OCI-LY1 (cell line): Measurements from ENCODE around the gene RAD51B.

Experiments used
- H2AFZ ChIP-seq: fragments of 200-600 bp; sonication (generic), shearing (Covaris generic); 2 replicates; pipeline ENCODE4 v1.6.0; 2014; ENCODE audit warnings: antibody characterized with exemption, mild to moderate bottlenecking, low read length
- H3F3A ChIP-seq: fragments of 200-600 bp; sonication (generic), shearing (Covaris generic); 2 replicates; pipeline ENCODE4 v1.6.0; 2014; ENCODE audit warnings: mild to moderate bottlenecking, antibody characterized with exemption, low read length, moderate library complexity; ENCODE audit not compliant: insufficient read depth
- H3K27ac ChIP-seq: fragments of 200-600 bp; sonication (generic); 2 replicates; pipeline ENCODE4 v1.5.1; 2014; ENCODE audit warnings: low read length, mixed run types, mild to moderate bottlenecking, low read depth; ENCODE audit not compliant: poor library complexity, severe bottlenecking
- H3K27me3 ChIP-seq: fragments of 200-600 bp; sonication (generic); 2 replicates; pipeline ENCODE4 v1.6.0; 2014; ENCODE audit warnings: antibody characterized with exemption, mild to moderate bottlenecking, low read length, moderate library complexity; ENCODE audit not compliant: insufficient read depth
- H3K36me3 ChIP-seq: fragments of 200-600 bp; sonication (generic); 2 replicates; pipeline ENCODE4 v1.6.1; 2014; ENCODE audit warnings: mild to moderate bottlenecking, antibody characterized with exemption, low read length, moderate library complexity, mixed read lengths; ENCODE audit not compliant: insufficient read depth
- H3K4me1 ChIP-seq: fragments of 200-600 bp; sonication (generic); 2 replicates; pipeline ENCODE4 v1.5.1; 2014; ENCODE audit warnings: mild to moderate bottlenecking, low read length, moderate library complexity; ENCODE audit not compliant: insufficient read depth, severe bottlenecking
- H3K4me2 ChIP-seq: fragments of 200-600 bp; sonication (generic), shearing (Covaris generic); 2 replicates; pipeline ENCODE4 v1.6.1; 2014; ENCODE audit warnings: low read length
- H3K4me3 ChIP-seq: fragments of 200-600 bp; sonication (generic); 2 replicates; pipeline ENCODE4 v1.5.1; 2014; ENCODE audit warnings: low read length, low read depth, mild to moderate bottlenecking, mixed read lengths; ENCODE audit not compliant: poor library complexity, severe bottlenecking
- H3K79me2 ChIP-seq: fragments of 200-600 bp; shearing (Covaris generic); 2 replicates; pipeline ENCODE4 v1.6.1; 2016; ENCODE audit warnings: mixed run types, low read length, mixed read lengths; ENCODE audit not compliant: insufficient read depth
- H3K9ac ChIP-seq: fragments of 200-600 bp; sonication (generic), shearing (Covaris generic); 2 replicates; pipeline ENCODE4 v1.6.1; 2014; ENCODE audit warnings: mild to moderate bottlenecking, low read length, mixed read lengths
- H3K9me2 ChIP-seq: fragments of 200-600 bp; sonication (generic), shearing (Covaris generic); 2 replicates; pipeline ENCODE4 v1.6.1; 2014; ENCODE audit warnings: low read depth, mild to moderate bottlenecking, low read length, mixed read lengths
- H3K9me3 ChIP-seq: fragments of 200-600 bp; shearing (Covaris generic); 2 replicates; pipeline ENCODE4 v1.6.1; 2014; ENCODE audit warnings: low read length, mixed read lengths
- H4K20me1 ChIP-seq: fragments of 200-600 bp; sonication (generic), shearing (Covaris generic); 2 replicates; pipeline ENCODE4 v1.6.0; 2016; ENCODE audit warnings: mild to moderate bottlenecking, low read length; ENCODE audit not compliant: insufficient read depth
- CTCF ChIP-seq: fragments of 200-600 bp; sonication (generic), shearing (Covaris generic); IDR thresholded peaks from 2 replicates; pipeline ENCODE4 v1.5.1; 2017; ENCODE audit warnings: mild to moderate bottlenecking, antibody characterized with exemption, low read length, moderate library complexity, mixed read lengths
- EZH2 ChIP-seq: fragments of 200-600 bp; sonication (generic), shearing (Covaris generic); IDR thresholded peaks from 2 replicates; pipeline ENCODE4 v1.8.0; 2017; ENCODE audit warnings: borderline replicate concordance, mixed run types, mild to moderate bottlenecking, antibody characterized with exemption, low read length, moderate library complexity, mixed read lengths

Gene RAD51B

DNA sequence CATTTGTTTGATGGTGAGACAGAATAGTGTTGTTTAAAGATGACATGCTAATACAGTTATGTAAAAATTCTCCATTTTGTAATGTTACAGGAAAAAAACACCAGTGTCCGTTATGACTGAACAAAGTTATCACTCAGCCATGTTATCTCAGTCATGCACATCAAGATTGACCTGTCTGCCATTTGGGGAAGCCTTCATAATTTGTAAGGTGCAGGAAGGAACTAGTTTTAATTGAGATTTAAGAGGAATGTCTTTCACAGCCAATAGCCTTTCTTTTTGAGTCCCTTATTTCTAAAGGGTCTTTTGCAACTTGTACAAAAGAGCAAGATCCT lies 432.2 kb downstream of the RAD51B start:
- Histone ChIP-seq H4K20me1 (no peaks in the 10 kb centered on the region), H3K79me2 (no peaks in the 10 kb centered on the region), H3K4me1 (peaks cover 90% of the 10 kb centered on the region), H3K9me2 (no peaks in the 10 kb centered on the region), H3K36me3 (no peaks in the 10 kb centered on the region), H3K9ac (peak overlapping the region; percentile 61), H3K4me2 (peak overlapping the region; percentile 30), H3K27ac (peak overlapping the region; percentile 92), H3F3A (no peaks in the 10 kb centered on the region), H3K4me3 (peak overlapping the region; percentile 19), H3K27me3 (no peaks in the 10 kb centered on the region), H2AFZ (peak overlapping the region; percentile 51; the same call in 1 of the 2 replicates), H3K9me3 (no peaks in the 10 kb centered on the region)
- TF ChIP-seq EZH2 (no peak), CTCF (no peak)

- Histone ChIP-seq H3K79me2 (no peaks in the 10 kb centered on the region), H3K9me2 (no peaks in the 10 kb centered on the region), H3F3A (no peaks in the 10 kb centered on the region), H3K4me2 (no peak overlapping the region), H3K27me3 (no peaks in the 10 kb centered on the region), H3K4me1 (peaks cover 75% of the 10 kb centered on the region), H3K4me3 (no peak overlapping the region), H3K9ac (no peak overlapping the region), H3K27ac (no peak overlapping the region), H2AFZ (no peak overlapping the region), H3K36me3 (no peaks in the 10 kb centered on the region), H4K20me1 (no peaks in the 10 kb centered on the region), H3K9me3 (no peaks in the 10 kb centered on the region)
- no peak for TF ChIP-seq CTCF
- no peak for TF ChIP-seq EZH2
Observed at GRCh38 chr14:68253160-68253780, 433.7 kb downstream of the RAD51B start.

DNA sequence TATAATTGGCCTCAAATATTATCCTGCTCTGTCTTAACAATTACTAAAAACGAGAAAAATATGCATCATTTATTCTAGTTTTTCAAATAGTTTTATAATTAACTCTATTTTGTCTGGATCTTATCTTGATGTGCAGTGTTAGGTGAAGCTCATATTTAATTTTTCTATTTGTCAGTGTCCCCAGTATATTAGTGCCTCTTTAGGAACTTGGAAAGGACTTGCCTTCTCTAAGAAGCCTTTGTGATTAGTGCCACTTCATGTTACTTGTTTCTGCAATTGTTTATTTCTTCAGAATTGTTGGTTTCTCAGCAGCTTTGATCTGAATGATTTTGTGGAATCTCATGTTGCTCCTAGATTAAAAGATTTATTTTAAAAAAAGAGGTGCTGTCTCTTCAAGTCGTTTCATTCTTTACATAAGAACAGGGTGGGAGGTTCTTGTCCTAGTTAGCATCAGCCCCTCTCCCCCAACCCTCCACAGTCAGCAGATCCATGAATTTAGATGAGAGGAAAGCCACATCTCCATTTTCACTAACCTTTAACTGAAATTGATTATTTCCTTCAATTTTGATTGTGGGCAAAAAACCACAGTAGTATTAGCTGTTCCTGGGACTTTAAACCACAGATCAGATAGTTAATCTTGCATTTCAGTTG lies 434.4 kb downstream of the RAD51B start:
- Histone ChIP-seq H3K4me3 (no peak overlapping the region), H3K27me3 (no peaks in the 10 kb centered on the region), H4K20me1 (no peaks in the 10 kb centered on the region), H3K9me3 (no peaks in the 10 kb centered on the region), H3K9me2 (no peaks in the 10 kb centered on the region), H3F3A (no peaks in the 10 kb centered on the region), H3K9ac (no peak overlapping the region), H3K79me2 (no peaks in the 10 kb centered on the region), H3K4me1 (peaks cover 70% of the 10 kb centered on the region), H2AFZ (no peak overlapping the region), H3K36me3 (no peaks in the 10 kb centered on the region), H3K27ac (peak overlapping the region; percentile 1), H3K4me2 (no peak overlapping the region)
- TF ChIP-seq CTCF: no peak
- no peak for TF ChIP-seq EZH2
